Keratinocyte (primary cell): Measurements from ENCODE around the gene SLF2. TPM values are rescaled to one million over a fixed set of nuclear protein-coding genes. Genes with fewer than 3 reads are reported as not detected.
"Not testable (repeated sequence)": the region's sequence is repeated elsewhere in the genome, so short reads cannot be mapped to it uniquely, and the experiment has no call there.

Experiments
- DNase-seq: peaks from one replicate; pipeline ENCODE4 v3.0.0-alpha.2; 2011; ENCODE audit warnings: low read depth, missing footprints, low spot score
- FAIRE-seq: peaks from 2 replicates; lab custom pipeline; 2011; peaks lifted over from hg19 to GRCh38; lab: Jason Lieb, UNC
- H2AFZ ChIP-seq: 2 replicates; pipeline ENCODE4 v1.6.0; 2012; ENCODE audit warnings: low read length, control low read depth, inconsistent platforms; ENCODE audit not compliant: control insufficient read depth
- H3K27ac ChIP-seq: 2 replicates; pipeline ENCODE4 v1.5.1; 2011; ENCODE audit warnings: low read length; ENCODE audit not compliant: control insufficient read depth, insufficient read depth
- H3K27me3 ChIP-seq: 3 replicates; pipeline ENCODE4 v1.6.0; 2011; ENCODE audit warnings: low read length; ENCODE audit not compliant: control insufficient read depth, insufficient read depth; ENCODE audit errors: extremely low read depth
- H3K36me3 ChIP-seq, 2 experiments: 2 replicates in 1 of 2; 3 replicates in 1 of 2; pipeline ENCODE4 v1.5.1; 2011; ENCODE audit warnings: low read length in 2 of 2, mild to moderate bottlenecking in 1 of 2; ENCODE audit not compliant: control insufficient read depth in 2 of 2, insufficient read depth in 2 of 2; ENCODE audit errors: extremely low read depth in 1 of 2
- H3K4me1 ChIP-seq: 3 replicates; pipeline ENCODE4 v1.5.1; 2011; ENCODE audit warnings: low read length; ENCODE audit not compliant: control insufficient read depth, insufficient read depth; ENCODE audit errors: extremely low read depth
- H3K4me2 ChIP-seq: 3 replicates; pipeline ENCODE4 v1.6.0; 2011; ENCODE audit warnings: low read depth, low read length; ENCODE audit not compliant: control insufficient read depth, insufficient read depth; ENCODE audit errors: extremely low read depth
- H3K4me3 ChIP-seq, 3 experiments: fragments of 200-600 bp in 1 of 3; sonication (generic) in 1 of 3; 2 replicates in 2 of 3; 3 replicates in 1 of 3; pipeline ENCODE4 v1.5.1; 2011 to 2016; ENCODE audit warnings: low read length in 3 of 3, mild to moderate bottlenecking in 3 of 3, control low read depth in 2 of 3, inconsistent platforms in 1 of 3, low read depth in 1 of 3, mixed read lengths in 1 of 3, mixed run types in 1 of 3, moderate library complexity in 1 of 3; ENCODE audit not compliant: control insufficient read depth in 2 of 3, insufficient read depth in 2 of 3; ENCODE audit errors: extremely low read depth in 1 of 3
- H3K79me2 ChIP-seq: 2 replicates; pipeline ENCODE4 v1.6.0; 2012; ENCODE audit warnings: low read length; ENCODE audit not compliant: control insufficient read depth, insufficient read depth
- H3K9ac ChIP-seq: 3 replicates; pipeline ENCODE4 v1.6.0; 2011; ENCODE audit warnings: low read length; ENCODE audit not compliant: control insufficient read depth, insufficient read depth; ENCODE audit errors: extremely low read depth
- H3K9me1 ChIP-seq: 3 replicates; pipeline ENCODE4 v1.6.0; 2011; ENCODE audit warnings: low read length; ENCODE audit not compliant: control insufficient read depth, insufficient read depth; ENCODE audit errors: extremely low read depth
- H3K9me3 ChIP-seq: 2 replicates; pipeline ENCODE4 v1.5.1; 2012; ENCODE audit warnings: low read depth, low read length; ENCODE audit not compliant: control insufficient read depth
- H4K20me1 ChIP-seq: 3 replicates; pipeline ENCODE4 v1.6.0; 2011; ENCODE audit warnings: low read length; ENCODE audit not compliant: control insufficient read depth, insufficient read depth; ENCODE audit errors: extremely low read depth
- CTCF ChIP-seq, 3 experiments: IDR thresholded peaks in 1 of 3; conservative IDR thresholded peaks in 1 of 3; optimal IDR thresholded peaks in 1 of 3; 2 replicates in 2 of 3; 3 replicates in 1 of 3; pipeline versions ENCODE3 to v1.5.1; 2011; ENCODE audit warnings: low read length in 3 of 3, mild to moderate bottlenecking in 3 of 3, moderate library complexity in 2 of 3, control low read depth in 1 of 3, inconsistent platforms in 1 of 3; ENCODE audit not compliant: insufficient read depth in 2 of 3; ENCODE audit errors: extremely low read depth in 1 of 3
- EZH2 ChIP-seq: IDR thresholded peaks from one replicate; pipeline ENCODE4 v1.6.1; 2012; ENCODE audit warnings: inconsistent platforms, mild to moderate bottlenecking, low read length, moderate library complexity
- dilution Hi-C: fragments of 300-500 bp; cut with MboI; formaldehyde crosslinking; loops from one replicate; pipeline ENCODE4 v1.7.0; 2020; ENCODE audit warnings: low sequenced_read_pairs; ENCODE audit not compliant: extremely low pct_ligation_motif_present
- polyA plus RNA-seq, 5 experiments: library from polyadenylated mRNA; depleted of rRNA in 3 of 5; stranded (reverse) in 3 of 5; stranded (forward) in 1 of 5; unstranded in 1 of 5; fragments of >200 nt; gene quantifications; 1 replicate in 1 of 5; 2 replicates in 3 of 5; 3 replicates in 1 of 5; pipeline versions ENCODE4 v1.2.1 to v1.2.3, GENCODE V29; 2011 to 2012; ENCODE audit warnings: missing spikeins in 2 of 5, low read depth in 1 of 5, low replicate concordance in 1 of 5

The SLF2 gene
- polyA plus RNA-seq, 1 donor (not counting 4 experiments of a cell fraction or from before 2014, with no cell fraction given): 7.1 TPM

- no peak for DNase-seq
- dilution Hi-C loops: no loop called here
These were observed 59.5 kb downstream of the SLF2 start for GRCh38 chr10:100972115-100972903.

GRCh38 chr10:100972904-100973535 lies 60.3 kb downstream of the SLF2 start:
- Histone ChIP-seq H3K9ac (no peak overlapping the region), H3K36me3 (no peaks in the 10 kb centered on the region), H3K27ac (no peak overlapping the region), H2AFZ (no peak overlapping the region), H3K9me1 (peaks cover 2% of the 10 kb centered on the region), H3K9me3 (no peaks in the 10 kb centered on the region), H3K79me2 (no peaks in the 10 kb centered on the region), H3K4me3 (no peak overlapping the region), H3K4me2 (no peak overlapping the region), H3K4me1 (no peaks in the 10 kb centered on the region), H3K27me3 (no peaks in the 10 kb centered on the region), H4K20me1 (no peaks in the 10 kb centered on the region)
- FAIRE-seq (no peak), DNase-seq (no peak)
- no peak for TF ChIP-seq EZH2
- TF ChIP-seq CTCF (optimal IDR thresholded peaks at IDR 0.05 in 1 of 3, IDR thresholded peaks at IDR 0.05 in 1 of 3, conservative IDR thresholded peaks at IDR 0.05 in 1 of 3; ENCODE audit: extremely low read depth in 1 of 3, insufficient read depth in 2 of 3, low read length in 3 of 3): no peak
- dilution Hi-C loops: no loop called here

More at GRCh38 chr10:100972115-100972903, 59.5 kb downstream of the SLF2 start:
- no peak overlapping the region for H2AFZ ChIP-seq
- peaks cover 2% of the 10 kb centered on the region for H3K9me1 ChIP-seq
- no peaks in the 10 kb centered on the region for H4K20me1 ChIP-seq
- H3K36me3 ChIP-seq: no peaks in the 10 kb centered on the region
- no peak for TF ChIP-seq CTCF (optimal IDR thresholded peaks at IDR 0.05 in 1 of 3, IDR thresholded peaks at IDR 0.05 in 1 of 3, conservative IDR thresholded peaks at IDR 0.05 in 1 of 3; ENCODE audit: extremely low read depth in 1 of 3, insufficient read depth in 2 of 3, low read length in 3 of 3)
- TF ChIP-seq EZH2: no peak
- no peaks in the 10 kb centered on the region for H3K4me1 ChIP-seq
- no peaks in the 10 kb centered on the region for H3K9me3 ChIP-seq
- H3K9ac ChIP-seq: no peak overlapping the region
- H3K4me3 ChIP-seq: no peak overlapping the region
- no peaks in the 10 kb centered on the region for H3K27me3 ChIP-seq
- H3K27ac ChIP-seq: no peak overlapping the region
- no peaks in the 10 kb centered on the region for H3K79me2 ChIP-seq
- no peak overlapping the region for H3K4me2 ChIP-seq
- FAIRE-seq: no peak

- FAIRE-seq: not testable (repeated sequence)
These were observed 62.6 kb downstream of the SLF2 start for GRCh38 chr10:100975397-100975796.

More at GRCh38 chr10:100975397-100975796, 62.6 kb downstream of the SLF2 start:
- H3K36me3 ChIP-seq, H3K4me3 ChIP-seq, dilution Hi-C loops, H3K4me1 ChIP-seq, H3K9me3 ChIP-seq, H3K79me2 ChIP-seq, H3K9ac ChIP-seq, H3K27ac ChIP-seq, H2AFZ ChIP-seq, H3K9me1 ChIP-seq, H3K27me3 ChIP-seq, H3K4me2 ChIP-seq, DNase-seq, H4K20me1 ChIP-seq: not testable (repeated sequence)
